NCI-H1092 treated with DMSO at 0.1 percent for 48 hours (cell line): Measurements from ENCODE around the gene MBOAT7.
"Not testable (repeated sequence)": the region's sequence is repeated elsewhere in the genome, so short reads cannot be mapped to it uniquely, and the experiment has no call there.

Experiments
- DNase-seq: peaks from one replicate; lab custom pipeline; 2025; lab: John Stamatoyannopoulos, UW

The MBOAT7 gene

GRCh38 chr19:54189735-54190502 lies 539 bp upstream of the MBOAT7 start:
- peak; percentile 98 for DNase-seq

DNA sequence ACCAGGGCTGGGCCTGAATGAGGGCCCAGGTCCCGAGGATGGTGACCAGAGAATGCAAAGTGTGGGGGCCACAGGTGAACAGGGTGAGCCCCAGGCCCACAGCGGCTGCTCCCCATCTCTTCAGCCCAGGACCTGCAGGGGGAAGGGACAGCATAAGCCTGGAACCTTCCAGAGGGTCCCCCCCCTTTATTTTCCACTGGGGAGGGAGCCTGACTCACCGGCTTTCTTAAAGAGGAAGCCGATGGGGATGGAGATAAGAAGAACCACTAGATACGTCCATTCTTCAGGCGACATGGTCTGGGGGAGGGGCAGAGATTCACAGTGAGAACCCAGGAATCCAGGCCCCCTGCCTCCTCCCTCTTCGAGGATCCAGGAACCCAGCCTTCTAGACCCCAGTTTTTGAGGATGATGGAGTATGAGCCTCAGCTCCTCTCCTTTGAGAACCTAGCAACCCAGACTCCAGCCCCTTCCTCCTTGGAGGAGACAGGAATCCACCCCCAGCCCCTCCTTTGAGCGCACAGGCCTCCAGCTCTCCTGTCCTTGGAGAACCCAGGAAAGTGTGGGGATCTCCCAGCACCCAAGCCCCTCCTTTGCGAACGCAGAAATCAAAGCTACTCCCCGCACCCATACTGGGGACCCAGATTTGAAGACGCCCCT lies 1.0 kb downstream of the MBOAT7 start:
- no peak for DNase-seq

DNA sequence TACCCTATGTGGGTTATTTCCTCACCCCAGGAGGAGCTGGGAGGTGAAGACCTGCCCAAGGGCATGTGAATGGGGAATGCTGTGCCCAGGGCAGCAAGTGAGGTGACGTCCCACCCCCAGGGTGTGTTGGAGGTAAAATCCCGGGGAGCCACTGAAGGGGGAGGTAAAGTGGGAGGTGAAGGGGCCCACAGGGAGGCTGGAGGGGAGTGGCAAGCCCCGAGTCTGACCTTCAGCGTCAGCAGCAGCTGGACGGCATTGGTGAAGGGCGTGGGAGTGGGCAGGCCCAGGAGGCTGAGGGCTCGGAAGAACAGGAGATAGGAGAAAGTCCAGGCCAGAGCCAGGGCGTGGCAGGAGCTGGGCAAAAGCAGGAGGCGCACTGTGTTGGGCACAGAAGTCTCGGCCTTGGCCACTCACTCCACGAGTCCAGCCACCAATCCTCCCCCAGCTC lies 2.4 kb downstream of the MBOAT7 start:
- DNase-seq = no peak

DNA sequence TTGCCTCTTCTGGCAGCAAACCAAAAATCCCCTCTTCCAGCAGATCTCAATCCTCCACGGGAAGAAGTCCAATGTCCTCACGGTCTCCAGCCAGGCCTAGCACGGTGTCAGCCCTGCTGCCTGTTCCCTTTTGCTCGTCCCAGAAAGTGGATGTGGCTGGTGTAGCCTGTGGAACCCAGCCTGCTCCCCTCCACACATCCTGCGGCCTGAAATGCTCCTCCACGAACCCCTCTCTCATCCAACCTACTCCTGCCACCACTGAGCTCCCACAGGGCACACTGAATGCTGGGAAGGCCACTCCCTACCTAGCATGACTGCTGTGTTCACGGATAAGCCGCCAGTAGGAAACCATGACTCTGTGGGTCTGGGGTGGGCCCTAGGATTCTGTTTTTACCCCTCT lies 3.0 kb downstream of the MBOAT7 start:
- DNase-seq = no peak

GRCh38 chr19:54183431-54183830 lies 5.9 kb downstream of the MBOAT7 start:
- DNase-seq = no peak

DNA sequence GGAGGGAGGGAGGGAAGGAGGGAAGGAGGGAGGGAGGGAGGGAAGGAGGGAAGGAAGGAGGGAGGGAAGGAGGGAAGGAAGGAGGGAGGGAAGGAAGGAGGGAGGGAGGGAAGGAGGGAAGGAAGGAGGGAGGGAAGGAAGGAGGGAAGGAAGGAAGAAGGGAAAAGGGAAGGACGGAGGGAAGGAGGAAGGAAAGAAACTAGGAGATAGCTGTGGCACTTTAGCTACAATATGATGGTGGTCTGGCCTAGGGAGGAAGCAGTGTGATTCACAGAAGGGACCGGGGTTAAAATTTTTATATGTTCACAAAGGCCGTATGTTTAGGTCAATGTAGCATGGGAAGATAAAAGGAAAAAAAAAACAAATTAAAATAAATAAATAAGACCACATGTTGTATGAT lies 7.5 kb downstream of the MBOAT7 start:
- DNase-seq = not testable (repeated sequence)

GRCh38 chr19:54180691-54181091 lies 8.7 kb downstream of the MBOAT7 start:
- DNase-seq = no peak

- DNase-seq = no peak
Observed at GRCh38 chr19:54179921-54180461, 9.4 kb downstream of the MBOAT7 start.

GRCh38 chr19:54179262-54179852 lies 10.0 kb downstream of the MBOAT7 start:
- no peak for DNase-seq

GRCh38 chr19:54178581-54179261 lies 10.7 kb downstream of the MBOAT7 start:
- DNase-seq = peak; percentile 13

- DNase-seq = no peak
Observed at GRCh38 chr19:54173951-54174834, 15.2 kb downstream of the MBOAT7 start.

DNA sequence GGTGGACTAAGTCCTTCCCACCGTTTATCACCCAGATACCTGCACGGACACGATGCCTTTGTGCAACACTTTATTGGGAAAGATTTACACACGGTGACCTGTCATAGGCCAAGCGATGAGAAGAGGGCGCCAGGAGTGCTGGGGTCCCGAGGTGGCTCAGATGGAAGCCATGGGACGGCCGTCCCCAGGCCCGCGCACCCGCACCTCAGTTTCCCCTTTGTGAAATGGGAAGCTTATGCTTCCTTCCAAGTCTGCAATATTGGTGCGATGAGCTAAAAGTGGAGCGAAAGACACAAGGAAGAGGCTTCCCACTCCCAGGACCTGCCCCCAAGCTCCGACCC lies 16.1 kb downstream of the MBOAT7 start:
- no peak for DNase-seq

GRCh38 chr19:54172471-54173358 lies 16.7 kb downstream of the MBOAT7 start, which contains the start of gene TMC4:
TSS of gene TMC4 (minus strand) at chr19:54173160. CDS start at chr19:54173117, 43 bp downstream.
- no peak for DNase-seq

DNA sequence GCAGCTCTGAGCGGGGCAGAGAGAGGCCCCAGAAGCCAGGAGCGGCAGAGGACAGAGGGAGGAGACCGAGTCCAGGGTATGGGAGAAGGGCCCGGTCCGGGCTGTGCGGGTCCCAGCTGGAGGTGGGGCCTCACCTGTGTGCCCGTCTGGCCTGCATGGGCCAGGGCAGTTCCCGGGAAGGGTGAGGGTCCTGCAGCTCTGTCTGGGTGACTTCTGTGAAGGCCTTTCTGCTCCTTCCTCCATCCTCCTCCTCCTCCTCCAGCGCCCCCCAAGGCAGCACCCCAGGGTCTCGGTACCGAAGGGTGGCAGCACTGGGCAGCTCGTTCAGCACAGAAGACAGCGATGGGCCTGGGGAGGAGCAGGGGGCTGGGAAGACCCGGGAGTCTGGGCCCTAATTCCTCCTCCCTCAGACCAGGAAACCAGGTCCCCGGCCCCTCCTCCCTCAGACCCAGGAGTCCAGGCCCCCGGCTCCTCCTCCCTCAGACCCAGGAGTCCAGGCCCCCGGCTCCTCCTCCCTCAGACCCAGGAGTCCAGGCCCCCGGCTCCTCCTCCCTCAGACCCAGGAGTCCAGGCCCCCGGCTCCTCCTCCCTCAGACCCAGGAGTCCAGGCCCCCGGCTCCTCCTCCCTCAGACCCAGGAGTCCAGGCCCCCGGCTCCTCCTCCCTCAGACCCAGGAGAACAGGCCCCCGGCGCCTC lies 17.5 kb downstream of the MBOAT7 start:
- not testable (repeated sequence) for DNase-seq

DNA sequence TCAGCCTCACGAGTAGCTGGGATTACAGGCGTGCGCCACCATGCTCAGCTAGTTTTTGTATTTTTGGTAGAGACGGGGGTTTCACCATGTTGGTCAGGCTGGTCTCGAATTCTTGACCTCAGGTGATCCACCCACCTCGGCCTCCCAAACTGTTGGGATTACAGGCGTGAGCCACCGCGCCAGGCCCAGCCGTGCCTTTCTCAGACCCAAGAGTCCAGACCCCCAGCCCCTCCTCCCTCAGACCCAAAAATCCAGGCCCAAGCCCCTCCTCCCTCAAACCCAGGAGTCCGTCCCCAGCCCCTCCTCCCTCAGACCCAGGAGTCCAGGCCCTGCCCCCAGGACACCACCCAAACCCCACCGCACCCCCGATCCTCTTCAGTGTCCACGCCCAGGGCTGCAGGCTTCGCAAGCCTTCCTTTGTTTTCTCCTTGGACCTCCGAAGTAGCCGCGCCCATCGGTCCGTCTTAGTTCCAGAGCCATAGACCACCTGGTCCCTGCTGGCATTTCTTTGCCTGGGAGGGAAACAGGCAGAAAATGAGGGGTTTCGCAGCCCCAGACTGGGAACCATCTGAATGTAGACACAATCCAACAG lies 20.1 kb downstream of the MBOAT7 start:
- no peak for DNase-seq

DNA sequence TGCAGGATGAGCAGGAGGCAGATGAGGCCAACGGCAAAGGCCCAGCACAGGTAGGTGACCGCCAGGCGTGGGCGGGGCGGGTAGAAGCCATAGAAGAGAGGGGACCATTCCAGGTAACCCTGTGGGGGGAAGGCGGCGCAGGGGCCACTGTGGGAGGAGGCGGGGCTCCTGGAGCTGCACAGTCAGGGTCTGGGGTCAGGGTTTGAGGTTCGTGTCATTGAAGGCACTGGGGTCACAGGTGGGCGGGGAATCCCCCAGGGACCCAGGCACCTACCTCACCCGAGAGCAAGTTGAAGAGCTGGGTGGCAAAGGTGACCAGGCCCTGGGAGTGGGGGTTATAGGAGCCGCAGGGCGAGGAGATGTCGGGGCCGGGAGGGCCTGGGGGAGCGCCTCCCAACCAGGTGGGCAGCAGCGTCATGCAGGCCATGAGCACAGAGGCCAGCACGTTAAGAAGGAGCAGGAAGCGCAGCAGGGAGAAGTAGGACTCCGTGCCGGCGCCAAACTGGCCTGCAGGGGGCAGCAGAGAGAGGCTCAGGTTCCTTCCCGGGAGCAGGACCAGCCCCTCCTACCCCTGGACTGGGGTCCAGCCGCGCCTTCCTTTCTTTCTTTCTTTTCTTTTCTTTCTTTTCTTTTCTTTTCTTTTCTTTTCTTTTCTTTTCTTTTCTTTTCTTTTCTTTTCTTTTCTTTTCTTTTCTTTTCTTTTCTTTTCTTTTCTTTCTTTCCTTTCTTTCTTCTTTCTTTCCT lies 21.0 kb downstream of the MBOAT7 start:
- peak; percentile 62 for DNase-seq

- DNase-seq = no peak
Observed at GRCh38 chr19:54165222-54165621, 24.2 kb downstream of the MBOAT7 start.

- no peak for DNase-seq
Observed at GRCh38 chr19:54164369-54165068, 24.9 kb downstream of the MBOAT7 start.
